ENCODE measurements around the gene ADD3. TPM values are rescaled to one million over a fixed set of nuclear protein-coding genes. Genes with fewer than 3 reads are reported as not detected.

Gene ADD3
- total and polyA plus RNA-seq, 4 donors: 15.4 to 55.9 (median 22.8) TPM

GRCh38 chr10:110035070-110035921 is 27.5 kb downstream of the ADD3 start:
- Histone ChIP-seq H3K9ac (ENCODE audit: low read depth in 1 of 2, low read length in 2 of 2) (no peak overlapping the region), H3K27ac (ENCODE audit: low read depth in 1 of 2, low read length in 2 of 2) (no peak overlapping the region), H3K36me3 (ENCODE audit: control insufficient read depth in 4 of 4, insufficient read depth in 3 of 4, low read depth in 1 of 4, low read length in 3 of 4) (no peaks in the 10 kb centered on the region), H3K4me3 (ENCODE audit: low read depth in 1 of 3, low read length in 3 of 3) (no peak overlapping the region), H3K27me3 (ENCODE audit: control insufficient read depth in 4 of 4, insufficient read depth in 4 of 4, low read length in 3 of 4) (no peaks in the 10 kb centered on the region), H3K9me3 (ENCODE audit: control insufficient read depth in 4 of 4, low read length in 3 of 4) (no peaks in the 10 kb centered on the region), H3K4me1 (ENCODE audit: control insufficient read depth in 4 of 4, insufficient read depth in 4 of 4, low read length in 3 of 4) (peaks cover 0 to 21% (median 13%) of the 10 kb centered on the region in 4 donors)
- DNase-seq (ENCODE audit: low spot score): no peak
- WGBS: 92% methylated on average over 9 of the region's 9 CpGs
- TF ChIP-seq CTCF (IDR thresholded peaks at IDR 0.05; ENCODE audit: low read depth, low read length, missing input control) (no peak), SP1 (IDR thresholded peaks at IDR 0.05) (no peak), FOXA2 (IDR thresholded peaks at IDR 0.05) (no peak), GABPA (IDR thresholded peaks at IDR 0.05 in 1 of 2, conservative IDR thresholded peaks at IDR 0.05 in 1 of 2) (no peak), TAF1 (conservative IDR thresholded peaks at IDR 0.05) (no peak), MAX (IDR thresholded peaks at IDR 0.05) (no peak)

- no peaks in the 10 kb centered on the region for H3K9me3 ChIP-seq (ENCODE audit: control insufficient read depth in 4 of 4, low read length in 3 of 4)
- H3K27me3 ChIP-seq (ENCODE audit: control insufficient read depth in 4 of 4, insufficient read depth in 4 of 4, low read length in 3 of 4): no peaks in the 10 kb centered on the region
- no peak overlapping the region for H3K9ac ChIP-seq (ENCODE audit: low read depth in 1 of 2, low read length in 2 of 2)
- no peaks in the 10 kb centered on the region for H3K36me3 ChIP-seq (ENCODE audit: control insufficient read depth in 4 of 4, insufficient read depth in 3 of 4, low read depth in 1 of 4, low read length in 3 of 4)
- H3K4me1 ChIP-seq (ENCODE audit: control insufficient read depth in 4 of 4, insufficient read depth in 4 of 4, low read length in 3 of 4): peaks cover 0 to 21% (median 13%) of the 10 kb centered on the region in 4 donors
- no peak for TF ChIP-seq NR2F2 (IDR thresholded peaks at IDR 0.05)
- TF ChIP-seq MAX (IDR thresholded peaks at IDR 0.05): no peak
- no peak for TF ChIP-seq TAF1 (conservative IDR thresholded peaks at IDR 0.05)
- TF ChIP-seq RAD21 (IDR thresholded peaks at IDR 0.05): no peak
- no peak for TF ChIP-seq EGR1 (IDR thresholded peaks at IDR 0.05; ENCODE audit: low read depth in 2 of 2)
- no peak for TF ChIP-seq RXRA (IDR thresholded peaks at IDR 0.05)
- no peak for TF ChIP-seq FOXA2 (IDR thresholded peaks at IDR 0.05)
- no peak for TF ChIP-seq YY1 (IDR thresholded peaks at IDR 0.05)
- TF ChIP-seq ATF3 (IDR thresholded peaks at IDR 0.05): no peak
- TF ChIP-seq REST (IDR thresholded peaks at IDR 0.05): no peak
- TF ChIP-seq CTCF (IDR thresholded peaks at IDR 0.05; ENCODE audit: low read depth, low read length, missing input control): no peak
- TF ChIP-seq FOXA1 (IDR thresholded peaks at IDR 0.05): no peak
- no peak for TF ChIP-seq GABPA (IDR thresholded peaks at IDR 0.05 in 1 of 2, conservative IDR thresholded peaks at IDR 0.05 in 1 of 2)
- TF ChIP-seq HNF4A (conservative IDR thresholded peaks at IDR 0.05): no peak
- no peak for TF ChIP-seq ZBTB33 (IDR thresholded peaks at IDR 0.05)
- no peak for TF ChIP-seq SP1 (IDR thresholded peaks at IDR 0.05)
- TF ChIP-seq HNF4G (IDR thresholded peaks at IDR 0.05): no peak
- H3K4me3 ChIP-seq (ENCODE audit: low read depth in 1 of 3, low read length in 3 of 3): no peak overlapping the region
- 89% methylated on average over 3 of the region's 3 CpGs for WGBS
- no peak for DNase-seq (ENCODE audit: low spot score)
- no peak overlapping the region for H3K27ac ChIP-seq (ENCODE audit: low read depth in 1 of 2, low read length in 2 of 2)
These were observed 28.9 kb downstream of the ADD3 start for GRCh38 chr10:110036640-110037039.
